ENCODE measurements around the gene ADAMTS19.

DNA sequence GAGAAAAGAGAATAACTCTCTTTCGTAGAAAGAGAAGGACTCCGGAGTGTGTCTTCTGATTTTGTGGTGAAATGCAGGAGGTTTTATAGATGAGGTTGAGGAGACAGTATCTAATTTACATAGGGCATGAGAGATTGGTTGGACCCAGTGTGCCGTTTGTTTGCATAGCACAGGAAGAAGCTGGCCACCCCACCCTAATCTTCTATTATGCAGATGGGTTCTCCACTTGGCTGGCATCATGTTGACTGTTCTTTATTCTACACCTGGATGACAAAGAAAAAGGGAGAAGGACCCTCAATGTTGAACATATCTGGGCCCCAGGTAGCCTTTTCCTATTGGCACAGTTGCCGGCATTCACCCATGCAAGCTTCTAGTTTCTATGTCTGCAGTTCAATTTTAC, 264.5 kb downstream of the ADAMTS19 start:
- TF ChIP-seq GATA2 (IDR thresholded peaks at IDR 0.05; ENCODE audit: low read depth, low read length): no peak
- no peak for TF ChIP-seq GATA3 (IDR thresholded peaks at IDR 0.05; ENCODE audit: low read depth, low read length)

All from SH-SY5Y (cell line).